ENCODE results near the gene FCN3.

GRCh38 chr1:27327964-27328363 lies 46.7 kb downstream of the FCN3 start:
- TF ChIP-seq TAF1 (IDR thresholded peaks at IDR 0.05; ENCODE audit: borderline replicate concordance, insufficient read depth, low read length) (no peak), POLR2AphosphoS5 (IDR thresholded peaks at IDR 0.05; ENCODE audit: low read depth, low read length) (no peak), SIN3A (IDR thresholded peaks at IDR 0.05; ENCODE audit: borderline replicate concordance, insufficient read depth, low read length) (no peak), REST (IDR thresholded peaks at IDR 0.05; ENCODE audit: insufficient read depth in 1 of 2, low read depth in 2 of 2, low read length in 2 of 2) (no peak)

Measured in PFSK-1 (cell line).